ENCODE measurements around the gene FPGS. TPM values are rescaled to one million over a fixed set of nuclear protein-coding genes. Genes with fewer than 3 reads are reported as not detected.

FPGS gene
- total RNA-seq, 8 experiments from 2014 or later: 13.6 to 55.7 (median 28.6) TPM

DNA sequence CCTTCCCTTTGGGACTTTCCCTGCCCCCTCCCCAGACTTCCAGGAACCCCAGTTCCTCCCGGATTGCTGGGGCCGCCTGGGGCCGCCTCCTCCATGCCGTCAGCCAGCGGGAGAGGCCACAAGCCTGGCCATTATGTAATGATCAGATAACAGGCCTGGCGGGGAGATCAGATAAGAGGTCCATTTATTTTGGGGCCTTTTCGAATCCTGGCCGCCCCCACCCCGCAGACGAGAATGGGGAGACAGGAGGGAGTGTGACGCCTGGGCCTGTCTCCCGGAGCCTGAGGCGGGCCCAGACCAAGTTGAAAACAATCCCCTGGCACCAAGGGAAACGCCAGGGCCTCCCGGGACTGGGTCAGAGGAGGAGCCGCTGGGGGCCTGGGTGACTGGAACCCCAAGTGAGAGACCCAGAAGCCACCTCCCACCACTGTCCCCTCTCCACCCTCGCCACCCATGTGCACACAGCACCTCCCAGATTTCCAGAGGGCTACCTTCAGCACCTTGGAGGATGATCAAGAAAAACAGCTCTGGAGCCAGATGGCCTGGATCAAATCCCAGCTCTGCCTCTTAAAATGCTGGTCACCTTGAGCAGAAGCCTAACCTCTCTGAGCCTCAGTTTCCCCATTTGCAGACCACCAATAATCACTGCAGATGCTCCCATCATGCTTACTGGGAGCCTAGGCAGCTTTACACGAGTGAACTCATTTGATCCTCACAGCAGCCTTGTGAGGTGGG is 43.9 kb downstream of the FPGS start:
- H3K27ac ChIP-seq: no peak overlapping the region
- in situ Hi-C loops (cut with MboI; ENCODE audit: low pct_unique_long_range_greater_than_20kb in 2 of 9, low sequenced_read_pairs in 9 of 9, unreplicated experiment in 9 of 9): no loop called here
- WGBS, 10 experiments: 40 to 84% (median 83%) methylated on average over 1 to 6 of the region's 18 CpGs; no CpG with 5 or more reads in 7 of the 10 experiments
- H3K4me3 ChIP-seq: no peak overlapping the region
- no peaks in the 10 kb centered on the region for H3K4me1 ChIP-seq (replicated peaks in 1 of 2)
- peak in 3 of 8 experiments; percentile 8 to 31 (median 19) for ATAC-seq (replicated peaks in 6 of 8)

DNA sequence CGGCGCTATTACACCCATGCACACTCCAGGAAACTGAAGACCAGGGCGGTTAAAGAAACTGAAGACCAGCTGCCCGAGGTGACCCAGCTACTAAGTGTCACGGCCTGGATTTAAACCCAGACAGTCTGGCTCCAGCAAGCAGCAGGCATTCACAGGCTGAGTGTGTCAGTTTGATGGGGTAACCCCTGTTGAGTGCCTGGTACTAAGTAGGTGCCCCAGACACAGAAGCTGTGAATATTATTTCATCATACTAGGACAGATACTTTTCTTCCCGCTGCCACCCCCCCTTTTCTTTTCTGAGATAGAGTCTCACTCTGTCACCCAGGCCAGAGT is 44.5 kb downstream of the FPGS start:
- in situ Hi-C loops (cut with MboI; ENCODE audit: low pct_unique_long_range_greater_than_20kb in 2 of 9, low sequenced_read_pairs in 9 of 9, unreplicated experiment in 9 of 9): no loop called here
- Histone ChIP-seq H3K27ac (no peak overlapping the region), H3K4me1 (replicated peaks in 1 of 2) (no peaks in the 10 kb centered on the region), H3K4me3 (no peak overlapping the region)
- 44 to 100% (median 80%) methylated on average over 1 to 5 of the region's 6 CpGs; no CpG with 5 or more reads in 5 of the 10 experiments for whole genome bisulfite sequencing, 10 experiments
- ATAC-seq (replicated peaks in 6 of 8): peak in 2 of 8 experiments; percentile 49 to 50

GRCh38 chr9:127847833-127848755 is 45.4 kb downstream of the FPGS start:
- H3K4me3 ChIP-seq: no peak overlapping the region
- in situ Hi-C loops (cut with MboI; ENCODE audit: low pct_unique_long_range_greater_than_20kb in 2 of 9, low sequenced_read_pairs in 9 of 9, unreplicated experiment in 9 of 9): no loop called here

GRCh38 chr9:127848756-127849504 is 46.2 kb downstream of the FPGS start:
- H3K27ac ChIP-seq: no peak overlapping the region
- H3K4me3 ChIP-seq: no peak overlapping the region
- WGBS, 10 experiments: 86 to 100% (median 94%) methylated on average over 1 to 8 of the region's 10 CpGs; no CpG with 5 or more reads in 2 of the 10 experiments
- ATAC-seq (replicated peaks in 6 of 8): no peak
- in situ Hi-C loops (cut with MboI; ENCODE audit: low pct_unique_long_range_greater_than_20kb in 2 of 9, low sequenced_read_pairs in 9 of 9, unreplicated experiment in 9 of 9): no loop called here
- H3K4me1 ChIP-seq (replicated peaks in 1 of 2): no peaks in the 10 kb centered on the region

More at GRCh38 chr9:127847833-127848755, 45.4 kb downstream of the FPGS start:
- WGBS, 10 experiments: 70 to 100% (median 90%) methylated on average over 1 to 9 of the region's 12 CpGs
- H3K27ac ChIP-seq: no peak overlapping the region
- H3K4me1 ChIP-seq (replicated peaks in 1 of 2): no peaks in the 10 kb centered on the region
- ATAC-seq (replicated peaks in 6 of 8): no peak

DNA sequence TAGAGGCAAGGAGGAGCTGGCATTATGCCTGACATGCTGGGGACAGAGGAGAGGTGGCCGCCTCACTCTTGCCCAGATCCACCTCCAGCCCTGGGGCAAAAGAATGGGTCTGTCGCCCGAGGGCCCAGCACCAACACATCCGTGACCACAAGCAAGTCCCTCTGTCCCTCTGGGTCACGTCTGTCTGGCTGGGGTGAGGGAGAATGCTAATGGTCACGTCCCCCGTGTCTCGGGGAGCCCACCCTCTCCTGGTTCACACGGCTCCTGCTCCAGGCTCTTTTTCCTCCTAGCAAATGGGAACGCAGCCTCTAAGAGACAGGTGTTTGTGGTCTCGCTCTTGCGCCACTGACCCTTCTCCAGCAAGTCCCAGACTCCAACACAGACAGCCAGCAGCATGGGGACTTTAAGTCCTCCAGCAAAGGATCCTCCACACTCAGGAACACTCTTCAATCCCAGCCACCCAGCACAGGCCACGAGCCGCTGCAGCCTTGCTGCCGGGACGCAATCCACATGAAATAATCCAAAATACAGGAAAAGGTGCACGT is 47.7 kb downstream of the FPGS start:
- 85 to 100% (median 91%) methylated on average over 1 to 6 of the region's 17 CpGs; no CpG with 5 or more reads in 3 of the 10 experiments for whole genome bisulfite sequencing, 10 experiments
- no peak overlapping the region for H3K27ac ChIP-seq
- peaks cover 0 to 9% of the 10 kb centered on the region in 2 donors for H3K4me1 ChIP-seq (replicated peaks in 1 of 2)
- no peak for ATAC-seq (replicated peaks in 6 of 8)
- in situ Hi-C loops (cut with MboI; ENCODE audit: low pct_unique_long_range_greater_than_20kb in 2 of 9, low sequenced_read_pairs in 9 of 9, unreplicated experiment in 9 of 9): no loop called here
- no peak overlapping the region for H3K4me3 ChIP-seq

GRCh38 chr9:127852829-127853228 is 50.1 kb downstream of the FPGS start:
- H3K4me3 ChIP-seq: no peak overlapping the region
- in situ Hi-C loops (cut with MboI; ENCODE audit: low pct_unique_long_range_greater_than_20kb in 2 of 9, low sequenced_read_pairs in 9 of 9, unreplicated experiment in 9 of 9): no loop called here
- H3K27ac ChIP-seq: no peak overlapping the region
- peaks cover 0 to 10% of the 10 kb centered on the region in 2 donors for H3K4me1 ChIP-seq (replicated peaks in 1 of 2)
- no peak for ATAC-seq (replicated peaks in 6 of 8)
- WGBS, 10 experiments: 40 to 96% (median 80%) methylated on average over 1 to 7 of the region's 9 CpGs; no CpG with 5 or more reads in 1 of the 10 experiments

DNA sequence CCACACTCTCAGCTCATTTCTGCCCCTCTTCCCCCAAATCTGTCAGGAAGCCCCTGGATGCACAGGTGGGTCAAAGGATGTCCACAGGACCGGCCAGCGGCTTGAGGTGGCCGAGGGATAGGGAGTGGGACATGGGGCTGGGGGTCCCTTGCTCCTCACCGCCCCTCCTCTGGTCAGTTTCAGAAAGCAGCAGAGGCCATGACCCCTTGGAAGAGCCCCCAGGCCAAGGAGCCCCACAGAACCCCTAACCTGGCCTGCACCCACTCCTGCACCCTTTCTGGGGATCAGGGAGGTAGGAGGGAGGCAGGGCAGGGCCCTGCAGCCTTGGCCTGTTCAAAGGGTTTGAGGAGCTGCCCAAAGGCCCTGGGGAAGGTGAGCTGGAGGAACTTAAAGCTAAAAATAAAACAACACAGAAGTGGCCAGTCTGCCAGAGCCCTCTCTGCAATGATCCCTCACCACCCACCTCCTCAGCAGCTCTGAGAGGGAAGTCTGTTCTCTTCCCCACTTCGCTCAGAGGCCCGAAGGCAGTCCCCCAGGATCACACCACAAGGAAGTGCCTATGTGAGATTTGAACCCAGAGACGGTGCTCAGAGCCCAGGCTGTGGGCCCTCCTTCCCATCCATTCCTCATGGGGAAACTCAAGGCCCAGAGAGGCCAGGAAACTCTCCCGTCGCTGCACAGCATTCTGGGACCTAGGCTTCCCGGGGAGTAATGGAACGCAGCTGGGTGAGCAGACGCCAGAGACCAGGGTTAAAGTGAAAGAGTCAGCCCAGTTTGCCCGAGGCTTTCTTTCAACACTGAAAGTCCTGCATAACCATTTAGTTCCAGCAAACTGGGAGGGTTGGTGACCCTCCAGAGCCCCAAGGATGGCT is 50.9 kb downstream of the FPGS start:
- Histone ChIP-seq H3K4me3 (no peak overlapping the region), H3K27ac (no peak overlapping the region), H3K4me1 (replicated peaks in 1 of 2) (peaks cover 0 to 14% of the 10 kb centered on the region in 2 donors)
- ATAC-seq (replicated peaks in 6 of 8): peak in 3 of 8 experiments; percentile 61 to 72 (median 67)
- 0 to 70% (median 3%) methylated on average over 1 to 5 of the region's 13 CpGs; no CpG with 5 or more reads in 7 of the 10 experiments for WGBS, 10 experiments
- in situ Hi-C loops (cut with MboI; ENCODE audit: low pct_unique_long_range_greater_than_20kb in 2 of 9, low sequenced_read_pairs in 9 of 9, unreplicated experiment in 9 of 9): no loop called here

DNA sequence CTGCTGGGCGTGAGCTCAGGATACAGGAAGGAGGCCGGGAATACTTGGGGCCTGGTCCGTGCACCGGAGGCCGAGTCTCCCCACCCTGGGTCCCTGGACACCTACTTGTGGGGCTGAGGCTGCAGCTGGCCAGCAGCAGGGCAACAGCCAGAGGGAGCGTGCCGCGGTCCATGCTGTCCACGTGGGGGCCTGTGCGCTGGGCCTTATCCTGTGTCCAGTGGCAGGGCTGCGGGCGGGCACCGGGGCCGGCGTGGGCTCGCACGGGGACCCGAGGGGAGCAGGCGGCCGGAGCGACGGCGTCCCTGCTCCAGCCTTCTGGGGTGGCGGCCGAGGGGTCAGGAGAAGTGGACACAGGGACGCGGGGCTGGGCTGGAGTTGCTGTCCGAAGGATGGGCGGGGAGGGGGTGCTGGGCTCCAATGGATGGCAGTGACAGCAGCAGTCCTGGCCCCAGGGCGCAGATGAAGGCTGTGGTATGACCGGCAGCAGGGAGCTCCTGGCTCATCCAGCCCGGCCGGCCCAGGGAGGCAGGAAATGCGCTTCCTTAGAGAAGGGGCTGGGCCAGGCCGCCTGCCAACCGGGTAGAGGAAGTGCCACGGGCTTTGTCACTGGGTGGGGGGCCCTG is 51.6 kb downstream of the FPGS start, which contains the start of gene ENG:
Gene ENG (minus strand): TSS at position 475 of the 623 bp plus-strand sequence. CDS start 303 bp downstream, at position 172.
- no peak within 1 kb of the TSS for H3K27ac ChIP-seq
- 64 to 73% methylated on average over 5 of the region's 37 CpGs; no CpG with 5 or more reads in 8 of the 10 experiments for WGBS, 10 experiments
- no peak within 1 kb of the TSS for H3K4me3 ChIP-seq
- peaks cover 0 to 14% of the 10 kb centered on the region in 2 donors for H3K4me1 ChIP-seq (replicated peaks in 1 of 2)
- peak; percentile 64 to 85 (median 74) for ATAC-seq (replicated peaks in 6 of 8)
- in situ Hi-C loops (cut with MboI; ENCODE audit: low pct_unique_long_range_greater_than_20kb in 2 of 9, low sequenced_read_pairs in 9 of 9, unreplicated experiment in 9 of 9): no loop called here

- 30 to 100% (median 86%) methylated on average over 1 to 3 of the region's 11 CpGs; no CpG with 5 or more reads in 6 of the 10 experiments for WGBS, 10 experiments
- no peak for ATAC-seq (replicated peaks in 6 of 8)
- Histone ChIP-seq H3K4me3 (no peak overlapping the region), H3K27ac (no peak overlapping the region), H3K4me1 (replicated peaks in 1 of 2) (peaks cover 0 to 14% of the 10 kb centered on the region in 2 donors)
- in situ Hi-C loops (cut with MboI; ENCODE audit: low pct_unique_long_range_greater_than_20kb in 2 of 9, low sequenced_read_pairs in 9 of 9, unreplicated experiment in 9 of 9): no loop called here
Observed at GRCh38 chr9:127854960-127855359, 52.3 kb downstream of the FPGS start.

DNA sequence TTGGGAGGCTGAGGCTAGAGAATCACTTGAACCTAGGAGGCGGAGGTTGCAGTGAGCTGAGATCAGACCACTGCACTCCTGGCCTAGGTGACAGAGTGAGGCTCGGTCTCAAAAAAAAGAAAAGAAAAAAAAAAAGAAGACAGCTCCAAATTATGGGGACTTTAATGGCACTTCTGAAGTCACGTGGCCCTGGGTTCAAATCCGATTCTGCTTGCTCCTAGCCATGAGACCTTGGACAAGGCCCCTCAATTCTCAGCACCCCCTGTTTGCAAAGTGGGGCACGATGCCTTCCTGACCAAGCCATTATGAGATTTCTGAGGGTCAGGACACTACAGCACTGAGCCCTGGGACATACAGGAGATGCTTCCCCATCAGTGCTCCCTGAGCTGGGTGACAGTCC is 52.8 kb downstream of the FPGS start:
- in situ Hi-C loops (cut with MboI; ENCODE audit: low pct_unique_long_range_greater_than_20kb in 2 of 9, low sequenced_read_pairs in 9 of 9, unreplicated experiment in 9 of 9): no loop called here
- Histone ChIP-seq H3K4me1 (replicated peaks in 1 of 2) (peaks cover 0 to 14% of the 10 kb centered on the region in 2 donors), H3K27ac (no peak overlapping the region), H3K4me3 (no peak overlapping the region)
- ATAC-seq (replicated peaks in 6 of 8): no peak
- 76 to 100% (median 93%) methylated on average over 1 to 4 of the region's 5 CpGs; no CpG with 5 or more reads in 5 of the 10 experiments for WGBS, 10 experiments

GRCh38 chr9:127856094-127856728 is 53.5 kb downstream of the FPGS start:
- Histone ChIP-seq H3K27ac (no peak overlapping the region), H3K4me1 (replicated peaks in 1 of 2) (peaks cover 0 to 14% of the 10 kb centered on the region in 2 donors), H3K4me3 (no peak overlapping the region)
- in situ Hi-C loops (cut with MboI; ENCODE audit: low pct_unique_long_range_greater_than_20kb in 2 of 9, low sequenced_read_pairs in 9 of 9, unreplicated experiment in 9 of 9): no loop called here
- 20 to 95% (median 80%) methylated on average over 1 to 4 of the region's 11 CpGs; no CpG with 5 or more reads in 5 of the 10 experiments for WGBS, 10 experiments
- no peak for ATAC-seq (replicated peaks in 6 of 8)

Measured in motor neuron (in vitro differentiated cells).